Endothelial cell of umbilical vein (primary cell): Measurements from ENCODE around the gene CERS6. TPM values are rescaled to one million over a fixed set of nuclear protein-coding genes. Genes with fewer than 3 reads are reported as not detected.

ENCODE experiments used
- BruUV-seq: library from RNA; stranded (reverse); fragments of 400-500 nt; replicated peaks from 2 replicates; lab custom pipeline; 2021; lab: Mats Ljungman, UMichigan
- CTCF ChIA-PET: fragments of 300-600, 350-600 bp; sonication (Branson Sonifier 250); formaldehyde crosslinking; loops from one replicate; lab custom pipeline; 2021; ENCODE audit warnings: antibody characterized with exemption, inconsistent platforms; lab: Charles Lee
- POLR2A ChIA-PET: fragments of 300-600, 350-600 bp; sonication (Branson Sonifier 250); formaldehyde crosslinking; loops from one replicate; lab custom pipeline; 2021; ENCODE audit warnings: antibody characterized with exemption, inconsistent platforms; lab: Charles Lee
- DNase-seq: peaks from one replicate; pipeline ENCODE4 v3.0.0-alpha.2; 2011; ENCODE audit warnings: low read depth, low spot score
- FAIRE-seq: peaks from 2 replicates; lab custom pipeline; 2011; peaks lifted over from hg19 to GRCh38; lab: Jason Lieb, UNC
- H2AFZ ChIP-seq: 2 replicates; pipeline ENCODE4 v1.6.0; 2012; ENCODE audit warnings: low read depth, low read length, control low read depth, inconsistent platforms
- H3K27ac ChIP-seq: 2 replicates; pipeline ENCODE4 v1.5.1; 2011; ENCODE audit warnings: low read depth, mild to moderate bottlenecking, control low read depth, low read length, moderate library complexity; ENCODE audit not compliant: insufficient read depth
- H3K27me3 ChIP-seq, 2 experiments: 2 replicates each; pipeline versions ENCODE4 v1.6.0 to v1.6.1; 2011; ENCODE audit warnings: low read length in 2 of 2, mixed read lengths in 1 of 2; ENCODE audit not compliant: control insufficient read depth in 2 of 2, insufficient read depth in 2 of 2
- H3K36me3 ChIP-seq, 2 experiments: 2 replicates in 1 of 2; 3 replicates in 1 of 2; pipeline ENCODE4 v1.5.1; 2011; ENCODE audit warnings: low read length in 2 of 2, mild to moderate bottlenecking in 1 of 2, moderate library complexity in 1 of 2; ENCODE audit not compliant: control insufficient read depth in 2 of 2, insufficient read depth in 2 of 2; ENCODE audit errors: extremely low read depth in 1 of 2
- H3K4me1 ChIP-seq: 3 replicates; pipeline ENCODE4 v1.5.1; 2011; ENCODE audit warnings: mild to moderate bottlenecking, low read length; ENCODE audit not compliant: control insufficient read depth, insufficient read depth; ENCODE audit errors: extremely low read depth
- H3K4me2 ChIP-seq: 2 replicates; pipeline ENCODE4 v1.6.1; 2011; ENCODE audit warnings: low read length, control low read depth, mixed read lengths; ENCODE audit not compliant: insufficient read depth
- H3K4me3 ChIP-seq, 3 experiments: fragments of 200-600 bp in 1 of 3; sonication (generic), shearing (Covaris generic) in 1 of 3; replicated peaks in 1 of 3; 2 replicates each; pipeline ENCODE4 v1.5.1; 2011 to 2016; ENCODE audit warnings: control low read depth in 3 of 3, low read length in 3 of 3, mild to moderate bottlenecking in 2 of 3, inconsistent platforms in 1 of 3, low read depth in 1 of 3, moderate library complexity in 1 of 3; ENCODE audit not compliant: insufficient read depth in 1 of 3
- H3K79me2 ChIP-seq: 2 replicates; pipeline ENCODE4 v1.6.0; 2012; ENCODE audit warnings: low read length, inconsistent platforms; ENCODE audit not compliant: control insufficient read depth, insufficient read depth
- H3K9ac ChIP-seq: replicated peaks from 2 replicates; pipeline ENCODE3; 2011; ENCODE audit warnings: low read length, control low read depth; ENCODE audit not compliant: insufficient read depth; ENCODE audit errors: extremely low read depth
- H3K9me1 ChIP-seq: replicated peaks from 3 replicates; pipeline ENCODE4 v1.6.0; 2011; ENCODE audit warnings: mild to moderate bottlenecking, low read length; ENCODE audit not compliant: control insufficient read depth, insufficient read depth; ENCODE audit errors: extremely low read depth
- H3K9me3 ChIP-seq: replicated peaks from 2 replicates; pipeline ENCODE4 v1.5.1; 2012; ENCODE audit warnings: low read length, inconsistent platforms; ENCODE audit not compliant: control insufficient read depth, insufficient read depth
- H4K20me1 ChIP-seq: replicated peaks from 2 replicates; pipeline ENCODE3; 2011; ENCODE audit warnings: mild to moderate bottlenecking, low read length; ENCODE audit not compliant: control insufficient read depth, insufficient read depth; ENCODE audit errors: extremely low read depth
- EZH2 ChIP-seq: IDR thresholded peaks from 2 replicates; pipeline ENCODE4 v1.6.1; 2012; ENCODE audit warnings: borderline replicate concordance, low read depth, mild to moderate bottlenecking, moderate library complexity, low read length, inconsistent platforms; ENCODE audit not compliant: severe bottlenecking
- FOS ChIP-seq: IDR thresholded peaks from 2 replicates; pipeline ENCODE4 v1.6.1; 2011; ENCODE audit warnings: mild to moderate bottlenecking, low read length, moderate library complexity, borderline replicate concordance; ENCODE audit not compliant: insufficient read depth
- GATA2 ChIP-seq: IDR thresholded peaks from 2 replicates; pipeline ENCODE4 v1.7.0; 2011; ENCODE audit warnings: low read depth, mild to moderate bottlenecking, moderate library complexity, mixed read lengths, low read length; ENCODE audit not compliant: insufficient read length, insufficient read depth
- JUN ChIP-seq: IDR thresholded peaks from 2 replicates; pipeline ENCODE4 v1.6.1; 2011; ENCODE audit warnings: borderline replicate concordance, low read depth; ENCODE audit not compliant: insufficient read length, insufficient read depth
- MYC ChIP-seq: IDR thresholded peaks from one replicate; pipeline ENCODE4 v1.6.1; 2011; ENCODE audit warnings: mild to moderate bottlenecking, low read depth, low read length
- POLR2A ChIP-seq: IDR thresholded peaks from 2 replicates; pipeline ENCODE4 v1.6.1; 2012; ENCODE audit warnings: low read depth, mild to moderate bottlenecking, control low read depth, low read length
- POLR2AphosphoS5 ChIP-seq: IDR thresholded peaks from 2 replicates; pipeline ENCODE4 v1.6.1; 2012; ENCODE audit warnings: low read depth, mild to moderate bottlenecking, control low read depth, low read length, moderate library complexity; ENCODE audit not compliant: insufficient read depth
- dilution Hi-C: fragments of 300-500 bp; cut with MboI; formaldehyde crosslinking; loops from one replicate; pipeline ENCODE4 v1.15.0; 2019; ENCODE audit warnings: low sequenced_read_pairs; ENCODE audit not compliant: extremely low pct_ligation_motif_present
- intact Hi-C: fragments of 100-400 bp; cut with micrococcal nuclease; formaldehyde crosslinking; loops from one replicate; pipeline ENCODE4 v1.10.0; 2022
- polyA plus RNA-seq, 4 experiments: library from polyadenylated mRNA; depleted of rRNA in 3 of 4; stranded (reverse) in 3 of 4; unstranded in 1 of 4; fragments of >200 nt; gene quantifications; 2 replicates each; pipeline versions ENCODE4 v1.2.1 to v1.2.3, GENCODE V29; 2011 to 2012; ENCODE audit warnings: missing spikeins in 1 of 4
- total RNA-seq: library from RNA; stranded (reverse); gene quantifications from 2 replicates; pipeline ENCODE4 v1.2.3, GENCODE V29; 2021
- TF ChIP-seq, protein P1 (sequence below): IDR thresholded peaks from 2 replicates; pipeline ENCODE4 v1.6.1; 2011; ENCODE audit not compliant: insufficient read depth, insufficient read length
- TF ChIP-seq, protein P2 (sequence below), 2 donors: IDR thresholded peaks; 1 replicate in 1 of 2; 2 replicates in 1 of 2; pipeline ENCODE4 v1.5.1; 2011; ENCODE audit warnings: low read length in 2 of 2, mild to moderate bottlenecking in 2 of 2, moderate library complexity in 2 of 2, control low read depth in 1 of 2, inconsistent platforms in 1 of 2, low read depth in 1 of 2; ENCODE audit not compliant: insufficient read depth in 1 of 2; ENCODE audit errors: extremely low read depth in 1 of 2

The CERS6 gene
- total and polyA plus RNA-seq, 2 donors (not counting 3 experiments of a cell fraction or from before 2014, with no cell fraction given): 2.7 to 11.7 TPM

DNA sequence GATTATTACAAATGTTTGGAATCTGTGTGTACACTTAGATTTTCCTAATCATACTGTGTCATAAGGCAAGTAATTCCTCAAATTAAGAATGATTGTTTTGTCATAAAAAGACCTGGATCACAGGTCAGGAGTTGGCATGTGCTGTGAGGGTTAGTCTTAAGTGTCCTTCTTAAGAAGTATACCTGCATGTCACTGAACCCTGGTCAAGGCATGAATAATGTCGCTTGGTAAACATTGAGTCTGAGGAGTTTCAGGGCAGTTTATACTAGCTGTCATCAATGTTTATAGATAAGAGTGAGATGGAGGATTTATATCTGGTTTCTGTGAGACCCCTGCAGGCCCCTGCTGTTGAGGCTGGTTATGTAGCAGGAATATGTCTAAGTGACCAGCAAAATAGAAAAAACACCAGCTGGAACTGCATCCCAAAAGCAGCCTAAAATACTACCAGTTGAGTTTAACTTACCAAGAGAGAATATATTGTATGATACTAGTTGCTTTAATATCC is 234.4 kb downstream of the CERS6 start:
- H3K79me2 ChIP-seq: no peaks in the 10 kb centered on the region
- H3K9me1 ChIP-seq: no peaks in the 10 kb centered on the region
- no peak overlapping the region for H3K9ac ChIP-seq
- intact Hi-C loops (no loop called here), dilution Hi-C loops (no loop called here)
- H3K4me3 ChIP-seq: no peak overlapping the region
- BruUV-seq: no TSS peak
- H3K27ac ChIP-seq: no peak overlapping the region
- DNase-seq (no peak), FAIRE-seq (no peak)
- H2AFZ ChIP-seq: no peak overlapping the region
- H3K4me1 ChIP-seq: peaks cover 16% of the 10 kb centered on the region
- H3K27me3 ChIP-seq: no peaks in the 10 kb centered on the region
- H3K9me3 ChIP-seq: no peaks in the 10 kb centered on the region
- CTCF ChIA-PET: interaction anchor here (1.4 to 1.9 kb wide), 2 partner anchors 15 to 344 kb away, joined by 4 to 6 read pairs; no protein-coding TSS in a partner anchor
- TF ChIP-seq MYC: no peak
- TF ChIP-seq, protein P1, sequence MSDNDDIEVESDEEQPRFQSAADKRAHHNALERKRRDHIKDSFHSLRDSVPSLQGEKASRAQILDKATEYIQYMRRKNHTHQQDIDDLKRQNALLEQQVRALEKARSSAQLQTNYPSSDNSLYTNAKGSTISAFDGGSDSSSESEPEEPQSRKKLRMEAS: no peak
- TF ChIP-seq EZH2: no peak
- TF ChIP-seq, protein P2, sequence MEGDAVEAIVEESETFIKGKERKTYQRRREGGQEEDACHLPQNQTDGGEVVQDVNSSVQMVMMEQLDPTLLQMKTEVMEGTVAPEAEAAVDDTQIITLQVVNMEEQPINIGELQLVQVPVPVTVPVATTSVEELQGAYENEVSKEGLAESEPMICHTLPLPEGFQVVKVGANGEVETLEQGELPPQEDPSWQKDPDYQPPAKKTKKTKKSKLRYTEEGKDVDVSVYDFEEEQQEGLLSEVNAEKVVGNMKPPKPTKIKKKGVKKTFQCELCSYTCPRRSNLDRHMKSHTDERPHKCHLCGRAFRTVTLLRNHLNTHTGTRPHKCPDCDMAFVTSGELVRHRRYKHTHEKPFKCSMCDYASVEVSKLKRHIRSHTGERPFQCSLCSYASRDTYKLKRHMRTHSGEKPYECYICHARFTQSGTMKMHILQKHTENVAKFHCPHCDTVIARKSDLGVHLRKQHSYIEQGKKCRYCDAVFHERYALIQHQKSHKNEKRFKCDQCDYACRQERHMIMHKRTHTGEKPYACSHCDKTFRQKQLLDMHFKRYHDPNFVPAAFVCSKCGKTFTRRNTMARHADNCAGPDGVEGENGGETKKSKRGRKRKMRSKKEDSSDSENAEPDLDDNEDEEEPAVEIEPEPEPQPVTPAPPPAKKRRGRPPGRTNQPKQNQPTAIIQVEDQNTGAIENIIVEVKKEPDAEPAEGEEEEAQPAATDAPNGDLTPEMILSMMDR (IDR thresholded peaks at IDR 0.05; ENCODE audit: extremely low read depth in 1 of 2, insufficient read depth in 1 of 2, low read depth in 1 of 2, low read length in 2 of 2): no peak
- TF ChIP-seq GATA2: no peak
- TF ChIP-seq POLR2A: no peak
- TF ChIP-seq FOS: no peak
- no peak for TF ChIP-seq JUN
- TF ChIP-seq POLR2AphosphoS5: no peak
- H3K4me2 ChIP-seq: no peak overlapping the region
- no peaks in the 10 kb centered on the region for H3K36me3 ChIP-seq
- POLR2A ChIA-PET: no interaction called here
- H4K20me1 ChIP-seq: no peaks in the 10 kb centered on the region
